ENCODE data around the gene THBS1. TPM values are rescaled to one million over a fixed set of nuclear protein-coding genes. Genes with fewer than 3 reads are reported as not detected.

The THBS1 gene
- total RNA-seq, 1 donor from 2014 or later = 29.5 TPM

DNA sequence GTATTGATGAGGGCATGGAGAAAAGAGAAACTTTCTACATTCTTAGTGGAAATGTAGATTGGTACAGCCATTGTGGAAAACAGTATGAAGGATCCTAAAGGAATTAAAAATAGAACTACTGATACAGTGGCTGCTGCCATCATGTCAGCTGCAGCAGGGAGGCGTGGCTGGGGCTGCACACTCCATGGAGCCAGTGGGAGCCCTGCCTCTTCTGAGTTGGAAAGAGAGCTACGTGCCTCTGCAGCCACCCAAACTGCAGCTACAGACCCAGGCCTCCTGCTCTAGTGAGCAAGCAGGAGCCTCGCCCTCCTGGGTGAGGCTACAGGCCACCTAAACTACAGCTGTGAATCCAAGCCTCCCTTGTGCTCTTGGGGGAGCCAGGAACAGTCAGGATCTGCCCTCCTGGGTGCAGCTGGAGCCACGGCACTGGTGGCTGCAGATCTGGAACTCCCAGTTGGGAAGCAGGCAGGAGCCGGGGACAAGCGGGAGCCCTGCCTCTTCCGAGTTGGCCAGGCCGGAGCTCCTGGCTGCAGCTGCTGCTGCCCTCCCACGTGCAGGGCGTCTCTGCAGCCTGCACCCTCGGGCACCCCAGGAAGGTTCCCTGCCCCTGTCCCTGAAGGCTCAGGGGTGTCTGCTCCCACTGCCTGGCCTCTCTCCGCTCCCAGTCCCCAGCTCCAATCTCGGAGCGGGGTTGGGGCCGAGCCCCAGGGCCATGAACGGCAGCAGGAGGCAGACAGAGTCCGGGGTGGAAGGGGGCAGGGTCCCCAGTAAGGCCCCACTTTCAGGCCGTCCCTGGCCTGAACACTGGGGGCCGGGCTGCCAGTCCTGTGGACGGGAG, 64.5 kb downstream of the THBS1 start:
- DNase-seq (peak; percentile 56), ATAC-seq (peak; percentile 86)
- intact Hi-C loops (cut with micrococcal nuclease) = no loop called here

DNA sequence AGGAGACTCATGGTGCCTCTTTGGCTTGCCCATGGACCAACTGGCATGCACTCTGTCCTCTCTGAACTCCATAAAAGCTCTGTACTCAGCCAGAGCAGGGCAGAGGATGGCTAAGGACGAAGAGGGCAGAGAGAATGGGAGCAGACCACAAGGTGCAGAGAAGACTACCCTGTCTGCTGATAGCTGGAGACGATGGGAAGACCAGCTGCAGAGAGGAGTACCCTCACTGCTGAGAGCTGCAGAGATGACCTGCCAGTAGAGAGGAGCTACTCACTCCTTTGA, 65.0 kb downstream of the THBS1 start:
- intact Hi-C loops (cut with micrococcal nuclease) = no loop called here
- ATAC-seq = no peak
- DNase-seq = no peak

GRCh38 chr15:39646425-39646824, 65.5 kb downstream of the THBS1 start:
- no peak for ATAC-seq

More at GRCh38 chr15:39646425-39646824, 65.5 kb downstream of the THBS1 start:
- intact Hi-C loops (cut with micrococcal nuclease) = no loop called here
- no peak for DNase-seq

Other genes starting within 250 kb of the THBS1 start
- 1.0 TPM for gene FSIP1, start 201.8 kb downstream of the THBS1 start, total RNA-seq

Measured in left ventricle myocardium superior (tissue), 1 donor.